Measurements from ENCODE around the gene GKN1.

- TF ChIP-seq, protein P1, sequence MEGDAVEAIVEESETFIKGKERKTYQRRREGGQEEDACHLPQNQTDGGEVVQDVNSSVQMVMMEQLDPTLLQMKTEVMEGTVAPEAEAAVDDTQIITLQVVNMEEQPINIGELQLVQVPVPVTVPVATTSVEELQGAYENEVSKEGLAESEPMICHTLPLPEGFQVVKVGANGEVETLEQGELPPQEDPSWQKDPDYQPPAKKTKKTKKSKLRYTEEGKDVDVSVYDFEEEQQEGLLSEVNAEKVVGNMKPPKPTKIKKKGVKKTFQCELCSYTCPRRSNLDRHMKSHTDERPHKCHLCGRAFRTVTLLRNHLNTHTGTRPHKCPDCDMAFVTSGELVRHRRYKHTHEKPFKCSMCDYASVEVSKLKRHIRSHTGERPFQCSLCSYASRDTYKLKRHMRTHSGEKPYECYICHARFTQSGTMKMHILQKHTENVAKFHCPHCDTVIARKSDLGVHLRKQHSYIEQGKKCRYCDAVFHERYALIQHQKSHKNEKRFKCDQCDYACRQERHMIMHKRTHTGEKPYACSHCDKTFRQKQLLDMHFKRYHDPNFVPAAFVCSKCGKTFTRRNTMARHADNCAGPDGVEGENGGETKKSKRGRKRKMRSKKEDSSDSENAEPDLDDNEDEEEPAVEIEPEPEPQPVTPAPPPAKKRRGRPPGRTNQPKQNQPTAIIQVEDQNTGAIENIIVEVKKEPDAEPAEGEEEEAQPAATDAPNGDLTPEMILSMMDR (conservative IDR thresholded peaks at IDR 0.05; ENCODE audit: low read length) = no peak
- no peak for TF ChIP-seq EZH2phosphoT487 (IDR thresholded peaks at IDR 0.05; ENCODE audit: borderline replicate concordance, low read depth, low read length)
These were observed 34.5 kb upstream of the GKN1 start for GRCh38 chr2:68939962-68940361.
